ENCODE data around the gene ERVV-1. TPM values are rescaled to one million over a fixed set of nuclear protein-coding genes. Genes with fewer than 3 reads are reported as not detected.
"Not testable (repeated sequence)": the region's sequence is repeated elsewhere in the genome, so short reads cannot be mapped to it uniquely, and the experiment has no call there.

ERVV-1 gene
- total RNA-seq, 1 donor from 2014 or later, result not detected

- DNase-seq (ENCODE audit: low read depth in 2 of 2), result no peak
These were observed 2.0 kb downstream of the ERVV-1 start for GRCh38 chr19:53015730-53016129.

- DNase-seq (ENCODE audit: low read depth in 2 of 2), result peak in 1 of 2 donors; percentile 33
These were observed 6.0 kb downstream of the ERVV-1 start for GRCh38 chr19:53019684-53020083.

GRCh38 chr19:53028306-53028705 lies 14.6 kb downstream of the ERVV-1 start:
- DNase-seq (ENCODE audit: low read depth in 2 of 2), result not testable (repeated sequence)

- DNase-seq (ENCODE audit: low read depth in 2 of 2), result no peak
These were observed 20.3 kb downstream of the ERVV-1 start for GRCh38 chr19:53034054-53034453.

GRCh38 chr19:53034948-53035675 lies 21.4 kb downstream of the ERVV-1 start:
- DNase-seq (ENCODE audit: low read depth in 2 of 2), result no peak

GRCh38 chr19:53037101-53038097 lies 23.7 kb downstream of the ERVV-1 start:
- peak; percentile 3 to 81 for DNase-seq (ENCODE audit: low read depth in 2 of 2)

GRCh38 chr19:53041366-53041765 lies 27.6 kb downstream of the ERVV-1 start:
- no peak for DNase-seq (ENCODE audit: low read depth in 2 of 2)

GRCh38 chr19:53045536-53045935 lies 31.8 kb downstream of the ERVV-1 start:
- DNase-seq (ENCODE audit: low read depth in 2 of 2), result no peak

GRCh38 chr19:53047379-53047778 lies 33.7 kb downstream of the ERVV-1 start:
- DNase-seq (ENCODE audit: low read depth in 2 of 2), result no peak

- no peak for DNase-seq (ENCODE audit: low read depth in 2 of 2)
These were observed 41.4 kb downstream of the ERVV-1 start for GRCh38 chr19:53055117-53055516.

- DNase-seq (ENCODE audit: low read depth in 2 of 2), result peak in 1 of 2 donors; percentile 14
These were observed 44.3 kb downstream of the ERVV-1 start for GRCh38 chr19:53057904-53058580.

Other genes with a start within 250 kb of the ERVV-1 start
- 3.3 and 3.9 TPM in 2 replicates for gene ZNF600, start 227.1 kb upstream of the ERVV-1 start, total RNA-seq
- gene ZNF28, start 192.3 kb upstream of the ERVV-1 start, total RNA-seq, result 13.7 and 14.0 TPM in 2 replicates
- 14.8 and 17.4 TPM in 2 replicates for gene ZNF468, start 156.3 kb upstream of the ERVV-1 start, total RNA-seq
- 7.7 and 8.7 TPM in 2 replicates for gene ZNF320, start 116.3 kb upstream of the ERVV-1 start, total RNA-seq
- 4.3 and 4.7 TPM in 2 replicates for gene ZNF888, start 90.5 kb upstream of the ERVV-1 start, total RNA-seq
- gene ZNF816, start 51.0 kb upstream of the ERVV-1 start, total RNA-seq, result 6.9 and 8.3 TPM in 2 replicates
- gene ERVV-2, start 30.8 kb downstream of the ERVV-1 start, total RNA-seq, result not detected in 2 replicates
- 11.3 and 18.3 TPM in 2 replicates for gene ZNF160, start 89.5 kb downstream of the ERVV-1 start, total RNA-seq
- gene ZNF415, start 119.0 kb downstream of the ERVV-1 start, total RNA-seq, result 1.2 and 1.8 TPM in 2 replicates
- gene ZNF347, start 145.1 kb downstream of the ERVV-1 start, total RNA-seq, result 4.0 and 4.9 TPM in 2 replicates
- 1.6 and 1.9 TPM in 2 replicates for gene ZNF665, start 179.4 kb downstream of the ERVV-1 start, total RNA-seq
- 10.3 and 12.6 TPM in 2 replicates for gene ZNF677, start 241.0 kb downstream of the ERVV-1 start, total RNA-seq
- gene VN1R2, start 244.4 kb downstream of the ERVV-1 start, total RNA-seq, result not detected in 2 replicates